Measurements from ENCODE around the gene XCR1. TPM values are rescaled to one million over a fixed set of nuclear protein-coding genes. Genes with fewer than 3 reads are reported as not detected.

The XCR1 gene
- total RNA-seq, 1 donor: not detected

GRCh38 chr3:46027736-46028397 lies 584 bp upstream of the XCR1 start:
- H3K4me3 ChIP-seq (ENCODE audit: low read depth, low read length): no peak overlapping the region
- TF ChIP-seq, protein P1, sequence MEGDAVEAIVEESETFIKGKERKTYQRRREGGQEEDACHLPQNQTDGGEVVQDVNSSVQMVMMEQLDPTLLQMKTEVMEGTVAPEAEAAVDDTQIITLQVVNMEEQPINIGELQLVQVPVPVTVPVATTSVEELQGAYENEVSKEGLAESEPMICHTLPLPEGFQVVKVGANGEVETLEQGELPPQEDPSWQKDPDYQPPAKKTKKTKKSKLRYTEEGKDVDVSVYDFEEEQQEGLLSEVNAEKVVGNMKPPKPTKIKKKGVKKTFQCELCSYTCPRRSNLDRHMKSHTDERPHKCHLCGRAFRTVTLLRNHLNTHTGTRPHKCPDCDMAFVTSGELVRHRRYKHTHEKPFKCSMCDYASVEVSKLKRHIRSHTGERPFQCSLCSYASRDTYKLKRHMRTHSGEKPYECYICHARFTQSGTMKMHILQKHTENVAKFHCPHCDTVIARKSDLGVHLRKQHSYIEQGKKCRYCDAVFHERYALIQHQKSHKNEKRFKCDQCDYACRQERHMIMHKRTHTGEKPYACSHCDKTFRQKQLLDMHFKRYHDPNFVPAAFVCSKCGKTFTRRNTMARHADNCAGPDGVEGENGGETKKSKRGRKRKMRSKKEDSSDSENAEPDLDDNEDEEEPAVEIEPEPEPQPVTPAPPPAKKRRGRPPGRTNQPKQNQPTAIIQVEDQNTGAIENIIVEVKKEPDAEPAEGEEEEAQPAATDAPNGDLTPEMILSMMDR (IDR thresholded peaks at IDR 0.05; ENCODE audit: insufficient read depth, low read depth, low read length): no peak
- no peak for DNase-seq (ENCODE audit: low read depth)

DNA sequence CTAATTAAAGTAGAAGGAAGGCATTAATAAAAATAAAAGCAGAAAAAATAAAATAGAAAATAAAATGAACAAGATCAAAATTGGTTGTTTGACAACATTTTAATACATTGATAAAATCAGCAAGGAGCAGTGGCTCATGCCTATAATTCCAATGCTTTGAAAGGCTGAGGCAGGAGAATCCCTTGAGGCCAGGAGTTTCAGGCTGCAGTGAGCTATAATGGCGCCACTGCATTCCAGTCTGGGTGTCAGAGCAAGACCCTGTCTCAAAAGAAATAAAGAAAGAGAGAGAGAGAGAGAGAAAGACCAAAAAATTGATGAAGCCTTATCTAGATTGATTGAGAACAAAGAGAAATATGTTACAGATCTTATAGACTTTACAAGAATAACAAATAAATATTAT lies 2.1 kb downstream of the XCR1 start:
- TF ChIP-seq, protein P1 (IDR thresholded peaks at IDR 0.05; ENCODE audit: insufficient read depth, low read depth, low read length): no peak
- no peak overlapping the region for H3K4me3 ChIP-seq (ENCODE audit: low read depth, low read length)
- no peak for DNase-seq (ENCODE audit: low read depth)

- peak; percentile 63 for DNase-seq (ENCODE audit: low read depth)
- no peak overlapping the region for H3K4me3 ChIP-seq (ENCODE audit: low read depth, low read length)
- TF ChIP-seq, protein P1 (IDR thresholded peaks at IDR 0.05; ENCODE audit: insufficient read depth, low read depth, low read length): no peak
Observed at GRCh38 chr3:46024131-46024530, 3.2 kb downstream of the XCR1 start.

- DNase-seq (ENCODE audit: low read depth): no peak
- TF ChIP-seq, protein P1 (IDR thresholded peaks at IDR 0.05; ENCODE audit: insufficient read depth, low read depth, low read length): no peak
- no peak overlapping the region for H3K4me3 ChIP-seq (ENCODE audit: low read depth, low read length)
Observed at GRCh38 chr3:46022909-46023785, 4.1 kb downstream of the XCR1 start.

GRCh38 chr3:46021516-46021915 lies 5.8 kb downstream of the XCR1 start:
- no peak for DNase-seq (ENCODE audit: low read depth)
- no peak overlapping the region for H3K4me3 ChIP-seq (ENCODE audit: low read depth, low read length)
- TF ChIP-seq, protein P1 (IDR thresholded peaks at IDR 0.05; ENCODE audit: insufficient read depth, low read depth, low read length): no peak

- no peak for DNase-seq (ENCODE audit: low read depth)
- H3K4me3 ChIP-seq (ENCODE audit: low read depth, low read length): no peak overlapping the region
- TF ChIP-seq, protein P1 (IDR thresholded peaks at IDR 0.05; ENCODE audit: insufficient read depth, low read depth, low read length): no peak
Observed at GRCh38 chr3:46020766-46021510, 6.3 kb downstream of the XCR1 start.
